Activated CD8-positive, alpha-beta memory T cell treated with anti-CD3 and anti-CD28 coated beads for 4 hours (primary cell): Measurements from ENCODE around the gene KBTBD13.

ENCODE experiments used
- DNase-seq, 2 donors: peaks; one replicate each; pipeline ENCODE4 v3.0.0-alpha.2; 2020; ENCODE audit warnings: low read depth in 2 of 2

KBTBD13 gene

GRCh38 chr15:65051266-65051665 is 25.3 kb upstream of the KBTBD13 start:
- no peak for DNase-seq

- DNase-seq: no peak
Measured at GRCh38 chr15:65052956-65053355, 23.6 kb upstream of the KBTBD13 start.

GRCh38 chr15:65054333-65055200 is 22.0 kb upstream of the KBTBD13 start:
- peak in 1 of 2 donors; percentile 26 for DNase-seq

- no peak for DNase-seq
Measured at GRCh38 chr15:65055201-65055870, 21.2 kb upstream of the KBTBD13 start.

GRCh38 chr15:65056106-65056505 is 20.4 kb upstream of the KBTBD13 start:
- DNase-seq: no peak

GRCh38 chr15:65056868-65057548 is 19.5 kb upstream of the KBTBD13 start:
- DNase-seq: no peak

GRCh38 chr15:65057549-65057940 is 19.0 kb upstream of the KBTBD13 start:
- DNase-seq: no peak

GRCh38 chr15:65058394-65059368 is 17.9 kb upstream of the KBTBD13 start:
- no peak for DNase-seq

- DNase-seq: no peak
Measured at GRCh38 chr15:65059369-65059750, 17.2 kb upstream of the KBTBD13 start.

- DNase-seq: no peak
Measured at GRCh38 chr15:65059931-65060596, 16.5 kb upstream of the KBTBD13 start.

- DNase-seq: no peak
Measured at GRCh38 chr15:65060641-65061397, 15.7 kb upstream of the KBTBD13 start.

- DNase-seq: no peak
Measured at GRCh38 chr15:65062061-65062460, 14.5 kb upstream of the KBTBD13 start.

GRCh38 chr15:65062726-65063125 is 13.8 kb upstream of the KBTBD13 start:
- no peak for DNase-seq

GRCh38 chr15:65066001-65066634 is 10.4 kb upstream of the KBTBD13 start:
- DNase-seq: no peak

GRCh38 chr15:65066635-65067316 is 9.8 kb upstream of the KBTBD13 start:
- DNase-seq: no peak

GRCh38 chr15:65067317-65067644 is 9.3 kb upstream of the KBTBD13 start:
- no peak for DNase-seq

- DNase-seq: no peak
Measured at GRCh38 chr15:65067645-65068402, 8.7 kb upstream of the KBTBD13 start, which contains the start of gene RASL12. TSS of gene RASL12 (minus strand) at chr15:65067991. CDS start at chr15:65067835, 156 bp downstream.

- DNase-seq: no peak
Measured at GRCh38 chr15:65068403-65068788, 8.2 kb upstream of the KBTBD13 start.
